ENCODE data around the gene BTBD1.

- TF ChIP-seq CTCF (IDR thresholded peaks at IDR 0.05) (no peak), POLR2AphosphoS5 (IDR thresholded peaks at IDR 0.05; ENCODE audit: low read depth, low read length) (no peak), SMC3 (IDR thresholded peaks at IDR 0.05; ENCODE audit: low read depth, low read length) (no peak), SIN3A (IDR thresholded peaks at IDR 0.05; ENCODE audit: borderline replicate concordance, low read depth, low read length) (no peak)
Observed at GRCh38 chr15:83064859-83065258, 2.2 kb downstream of the BTBD1 start.
